ACHN (cell line): ENCODE data around the gene SH3D21.

Experiments used
- DNase-seq: peaks from one replicate; pipeline ENCODE4 v3.0.0-alpha.2; 2015
- in situ Hi-C: cut with HindIII; loops from 2 replicates; pipeline ENCODE4 v1.10.0; 2017; ENCODE audit warnings: low sequenced_read_pairs, low pct_ligation_motif_present, low pct_unique_long_range_greater_than_20kb

The SH3D21 gene

GRCh38 chr1:36298640-36299039 lies 7.5 kb upstream of the SH3D21 start:
- DNase-seq = no peak
- in situ Hi-C loops = loop anchor here (25.0 kb wide), 1 partner anchor 161 kb away; the partner anchor contains the start of genes COL8A2 and TRAPPC3

DNA sequence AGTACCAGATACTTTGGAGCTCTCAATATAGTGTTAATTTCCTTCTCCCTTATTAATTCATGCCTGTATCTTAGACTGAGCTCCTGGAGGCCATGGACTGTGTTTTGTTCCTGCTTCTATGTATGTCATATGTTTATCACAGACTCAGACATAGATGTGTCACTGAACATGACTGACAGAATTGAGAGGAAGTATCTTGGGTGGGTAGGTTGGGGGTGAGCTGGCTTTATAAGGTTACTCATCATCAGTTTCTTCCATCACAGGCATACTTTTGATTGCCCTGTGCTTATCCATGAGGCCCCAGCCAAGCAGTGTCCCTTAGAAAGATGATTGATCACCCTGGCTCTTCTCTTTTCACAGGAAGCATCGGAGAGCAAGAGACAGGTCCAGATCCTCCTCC lies 5.6 kb upstream of the SH3D21 start:
- in situ Hi-C loops = no loop called here

GRCh38 chr1:36301220-36301619 lies 4.9 kb upstream of the SH3D21 start:
- in situ Hi-C loops = no loop called here
- no peak for DNase-seq

More for the DNA sequence above, 5.6 kb upstream of the SH3D21 start:
- no peak for DNase-seq

DNA sequence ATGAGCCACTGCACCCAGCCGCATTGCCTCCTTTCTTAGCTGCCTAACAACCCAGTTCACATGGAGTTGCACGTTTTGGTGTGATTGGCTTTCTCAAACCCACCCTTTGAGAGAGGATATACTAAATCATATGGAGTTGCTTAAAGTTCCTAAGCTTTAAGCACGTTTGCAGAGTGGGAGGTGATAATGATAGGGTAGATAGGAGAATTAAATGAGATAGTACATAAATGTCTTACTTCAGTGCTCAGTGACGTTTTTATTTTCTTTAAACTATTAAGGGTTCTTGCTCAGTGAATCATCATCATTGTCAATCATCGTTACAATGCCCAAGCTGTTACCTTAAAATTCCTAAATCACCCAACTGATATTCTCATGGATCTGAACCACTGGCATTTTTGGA lies 2.9 kb upstream of the SH3D21 start:
- DNase-seq = no peak
- in situ Hi-C loops = no loop called here

DNA sequence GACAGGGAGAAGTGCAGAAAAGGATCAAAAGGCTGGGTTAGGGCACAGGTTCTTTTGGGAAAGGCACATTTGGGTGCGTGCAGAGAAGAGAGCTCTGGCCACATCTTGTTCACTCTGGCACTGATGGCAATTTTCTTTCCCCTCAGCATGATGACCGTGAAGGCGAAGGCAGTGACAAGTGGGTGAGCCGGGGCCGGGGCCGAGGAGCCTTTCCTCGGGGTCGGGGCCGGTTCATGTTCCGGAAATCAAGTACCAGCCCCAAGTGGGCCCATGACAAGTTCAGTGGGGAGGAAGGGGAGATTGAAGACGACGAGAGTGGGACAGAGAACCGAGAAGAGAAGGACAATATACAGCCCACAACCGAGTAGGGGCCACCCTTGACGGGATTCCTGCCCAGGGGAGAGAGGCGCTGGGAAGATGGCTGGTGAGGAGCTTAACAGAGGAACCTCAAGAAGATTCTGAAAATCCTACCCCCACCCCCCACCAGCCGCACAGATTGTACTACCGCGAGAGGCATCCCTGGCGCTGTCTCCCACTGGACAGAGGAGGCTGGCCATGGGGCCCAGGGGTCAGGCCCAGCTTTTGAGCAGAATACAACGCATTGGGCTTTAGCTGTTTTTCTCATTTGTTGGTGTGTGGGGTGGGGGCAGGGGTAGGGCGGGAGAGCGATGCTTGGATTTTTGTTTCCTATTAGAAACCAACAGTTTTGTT lies 2.4 kb upstream of the SH3D21 start:
- no peak for DNase-seq
- in situ Hi-C loops = no loop called here

DNA sequence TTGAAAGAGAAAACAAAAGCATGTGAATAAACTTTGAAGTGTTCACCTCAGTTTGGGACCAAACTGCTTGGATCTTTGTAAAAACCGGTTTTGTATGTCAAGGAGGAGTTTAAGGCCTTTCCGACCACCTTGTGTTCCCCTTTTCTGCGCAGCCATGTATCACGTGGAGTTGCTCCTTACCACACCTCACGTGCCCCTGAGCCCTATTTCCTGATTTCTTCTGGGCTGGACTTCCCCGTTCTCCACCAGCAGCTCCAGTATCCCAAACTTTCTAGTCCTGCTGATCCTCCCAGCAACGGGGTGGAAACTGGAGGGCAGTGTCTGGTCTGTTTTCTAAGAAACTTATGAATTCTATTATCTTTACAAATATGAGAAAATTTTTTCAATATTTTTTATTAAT lies 1.6 kb upstream of the SH3D21 start:
- in situ Hi-C loops = no loop called here
- DNase-seq = no peak

DNA sequence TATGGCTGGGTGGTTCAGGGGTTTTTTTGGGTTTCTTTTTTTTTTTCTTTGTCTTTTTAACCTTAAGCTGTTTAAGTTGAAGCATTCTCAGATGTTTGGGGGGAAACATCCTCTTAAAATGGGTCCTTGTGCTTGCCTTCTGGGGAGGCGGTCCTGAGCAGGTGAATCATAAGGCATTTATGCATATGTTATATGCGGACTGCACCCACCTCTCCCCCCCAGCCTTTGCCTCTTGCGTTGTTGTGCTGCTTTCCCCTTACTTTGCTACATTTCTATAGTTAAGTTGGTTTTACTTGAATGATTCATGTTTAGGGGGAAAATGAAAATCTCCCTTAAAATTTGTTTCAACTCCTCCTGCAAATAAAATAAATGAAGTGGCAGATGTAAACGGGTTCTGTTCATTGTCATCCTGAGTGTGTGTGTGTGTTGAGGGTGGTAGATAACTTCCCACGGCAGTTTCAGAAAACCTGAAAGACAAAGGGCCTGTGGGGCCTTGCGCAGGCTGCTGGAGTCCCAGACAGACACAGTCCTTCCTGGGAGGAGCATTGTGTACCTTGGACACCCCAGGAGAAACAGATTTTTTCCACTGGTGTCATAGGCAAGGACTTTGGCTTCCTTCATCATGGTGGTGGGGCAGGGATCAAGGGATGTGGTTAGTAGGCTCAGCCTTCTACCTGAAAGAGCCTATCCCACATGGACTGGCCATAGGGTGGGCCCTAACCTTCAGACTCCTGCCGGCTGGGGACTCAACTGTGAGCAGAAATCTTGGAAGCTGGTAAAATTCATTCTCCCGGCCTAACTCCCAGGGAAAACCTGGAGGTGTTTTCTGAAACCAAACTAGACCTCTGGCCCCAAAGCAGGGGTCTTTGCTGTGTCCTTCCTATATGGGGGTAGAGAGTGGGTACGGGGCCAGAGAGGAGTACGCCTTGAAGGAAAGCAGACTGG lies 926 bp upstream of the SH3D21 start:
- in situ Hi-C loops = no loop called here
- no peak for DNase-seq

DNA sequence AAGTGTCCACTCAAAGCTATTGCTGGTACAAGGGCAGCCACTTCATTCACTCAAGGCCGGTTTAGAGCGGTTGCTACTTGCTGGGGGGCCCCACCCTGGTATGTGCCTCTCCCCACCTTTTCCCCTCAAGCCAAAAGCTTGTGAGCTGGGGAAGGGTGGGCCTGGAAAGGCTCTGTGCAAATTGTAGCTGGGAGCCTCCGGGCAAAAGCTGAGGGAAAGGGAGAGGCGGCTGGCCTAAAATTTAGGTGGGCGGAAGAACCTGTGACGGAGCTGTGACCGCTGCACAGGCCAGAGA lies 306 bp upstream of the SH3D21 start:
- no peak for DNase-seq
- in situ Hi-C loops = no loop called here

GRCh38 chr1:36306902-36307456 lies 811 bp downstream of the SH3D21 start:
- peak; percentile 93 for DNase-seq
- in situ Hi-C loops = no loop called here

GRCh38 chr1:36307601-36308330 lies 1.6 kb downstream of the SH3D21 start:
- in situ Hi-C loops = no loop called here
- no peak for DNase-seq

DNA sequence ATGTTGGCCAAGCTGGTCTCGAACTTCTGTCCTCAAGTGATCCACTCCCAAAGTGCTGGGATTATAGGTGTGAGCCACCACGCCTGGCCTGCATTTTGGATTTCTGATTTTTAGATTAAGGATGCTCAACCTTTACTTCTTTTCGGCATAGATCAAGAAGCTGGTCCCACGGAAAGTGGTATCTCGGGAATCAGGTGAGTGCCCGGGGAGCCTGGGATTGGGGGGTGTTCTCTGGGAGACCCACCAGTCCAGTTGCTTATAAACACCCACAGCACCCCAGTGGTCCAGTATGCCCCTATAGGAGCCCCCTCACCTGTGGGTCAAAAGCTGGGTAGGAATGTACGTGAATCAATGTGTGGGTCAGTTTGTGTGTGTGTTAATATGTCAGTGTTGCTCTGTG lies 3.2 kb downstream of the SH3D21 start:
- in situ Hi-C loops = no loop called here
- no peak for DNase-seq

- in situ Hi-C loops = no loop called here
- DNase-seq = no peak
Observed at GRCh38 chr1:36320291-36320761, 14.2 kb downstream of the SH3D21 start.

GRCh38 chr1:36320767-36321118 lies 14.6 kb downstream of the SH3D21 start:
- in situ Hi-C loops = no loop called here
- no peak for DNase-seq

DNA sequence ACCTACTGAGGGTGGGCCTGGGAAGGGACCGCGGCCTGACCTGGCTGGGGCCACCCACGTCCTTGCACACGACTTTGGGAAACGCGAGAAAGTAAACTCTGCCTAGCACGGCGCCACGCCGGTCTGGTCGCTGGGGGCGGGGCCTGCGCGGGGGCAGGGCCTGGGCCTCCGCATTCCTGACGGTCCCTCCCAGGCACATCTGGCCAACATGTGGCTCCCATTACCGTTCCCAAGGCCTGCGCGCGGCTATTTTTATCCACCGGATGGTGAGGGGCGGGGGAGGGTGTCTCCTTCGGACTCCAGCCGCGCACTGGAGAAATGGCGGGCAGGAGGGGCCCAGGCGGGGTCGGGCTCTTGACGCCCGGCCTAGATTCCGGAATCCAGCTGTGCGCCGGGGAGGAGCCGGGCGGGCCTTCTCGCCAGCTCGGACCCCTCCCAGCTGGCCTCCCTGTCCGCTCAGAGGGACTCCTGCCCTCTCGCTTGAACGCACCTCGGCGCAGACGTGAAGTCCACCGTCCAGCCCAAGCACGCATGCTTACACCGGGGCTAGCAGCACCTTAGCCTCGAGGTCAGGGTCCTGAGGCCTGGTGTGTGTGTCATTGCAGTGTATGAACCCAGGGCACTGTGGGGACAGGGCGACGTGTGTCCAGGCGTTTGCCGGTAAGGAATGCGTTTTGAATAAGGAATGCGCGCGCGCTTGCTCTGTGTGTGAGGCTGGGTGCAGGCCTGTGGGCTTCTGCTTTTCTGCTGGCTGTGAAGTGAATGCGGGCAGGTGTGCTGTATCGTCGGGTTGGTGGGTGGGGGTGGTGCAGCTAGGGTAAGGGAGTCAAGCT lies 15.2 kb downstream of the SH3D21 start:
- in situ Hi-C loops = no loop called here
- DNase-seq = no peak

GRCh38 chr1:36322041-36322785 lies 16.0 kb downstream of the SH3D21 start:
- no peak for DNase-seq
- in situ Hi-C loops = no loop called here

GRCh38 chr1:36322786-36323635 lies 16.8 kb downstream of the SH3D21 start:
- DNase-seq = peak; percentile 35

More at GRCh38 chr1:36322786-36323635, 16.8 kb downstream of the SH3D21 start:
- in situ Hi-C loops = no loop called here
